ENCODE results near the gene APOLD1. TPM values are rescaled to one million over a fixed set of nuclear protein-coding genes. Genes with fewer than 3 reads are reported as not detected.

APOLD1 gene
- total and polyA plus RNA-seq, 2 of the 8 experiments (the other 6 are each of a cell fraction or from before 2014, with no cell fraction given): 0.12 to 0.71 TPM

GRCh38 chr12:12839873-12840579, 54.6 kb downstream of the APOLD1 start:
- H4K91ac ChIP-seq (replicated peaks; ENCODE audit: insufficient read length, low read length): no peak overlapping the region
- FAIRE-seq (no peak), DNase-seq (ENCODE audit: low read depth in 1 of 2, low spot score in 2 of 2) (no peak)
- H2AFZ ChIP-seq (ENCODE audit: low read length): no peak overlapping the region
- no peaks in the 10 kb centered on the region for H4K20me1 ChIP-seq (replicated peaks in 1 of 2; ENCODE audit: control insufficient read depth in 1 of 2, insufficient read depth in 2 of 2, low read length in 2 of 2)
- no peak overlapping the region for H3K27ac ChIP-seq (ENCODE audit: low read depth, low read length)
- H2AK5ac ChIP-seq (ENCODE audit: low read depth, low read length): no peak overlapping the region
- H3K9ac ChIP-seq (replicated peaks in 1 of 4; ENCODE audit: extremely low read depth in 1 of 4, low read depth in 3 of 4, low read length in 3 of 4): no peak overlapping the region
- no peak overlapping the region for H2BK20ac ChIP-seq (ENCODE audit: low read length)
- no peak overlapping the region for H2BK12ac ChIP-seq (ENCODE audit: low read depth, low read length)
- H3K56ac ChIP-seq (replicated peaks; ENCODE audit: insufficient read length, low read depth, low read length): no peak overlapping the region
- no peak overlapping the region for H4K5ac ChIP-seq (ENCODE audit: insufficient read length, low read depth, low read length)
- WGBS, 2 experiments (ENCODE audit: extremely low coverage in 1 of 2, insufficient coverage in 1 of 2, insufficient read length in 1 of 2, insufficient replicate concordance in 2 of 2, low coverage in 1 of 2, low lambda C conversion rate in 2 of 2, missing lambda C conversion rate in 1 of 2): 90% methylated on average over 5 of the region's 5 CpGs; no CpG with 5 or more reads in 1 of the 2 experiments
- no peak overlapping the region for H2BK5ac ChIP-seq (ENCODE audit: low read depth, low read length)
- TF ChIP-seq HDAC2 (IDR thresholded peaks at IDR 0.05; ENCODE audit: borderline replicate concordance in 1 of 2, low read depth in 2 of 2, low read length in 2 of 2) (no peak), EGR1 (IDR thresholded peaks at IDR 0.05; ENCODE audit: borderline replicate concordance, low read depth, low read length) (no peak), KDM4A (IDR thresholded peaks at IDR 0.05; ENCODE audit: low read depth, low read length, severe bottlenecking) (no peak), SIN3A (conservative IDR thresholded peaks at IDR 0.05 in 1 of 2, IDR thresholded peaks at IDR 0.05 in 1 of 2; ENCODE audit: low read depth in 1 of 2, low read length in 2 of 2) (no peak), YY1 (IDR thresholded peaks at IDR 0.05; ENCODE audit: low read depth, low read length) (no peak)
- H3K27me3 ChIP-seq (replicated peaks in 1 of 4; ENCODE audit: control insufficient read depth in 3 of 4, extremely low read depth in 1 of 4, insufficient read depth in 3 of 4, low read length in 3 of 4): no peaks in the 10 kb centered on the region
- no peak overlapping the region for H2BK15ac ChIP-seq (ENCODE audit: low read length)
- H3K79me1 ChIP-seq (ENCODE audit: low read depth, low read length): no peaks in the 10 kb centered on the region
- H3K23me2 ChIP-seq (ENCODE audit: low read depth, low read length): no peaks in the 10 kb centered on the region
- no peak overlapping the region for H3K18ac ChIP-seq (ENCODE audit: extremely low read depth, low read length)
- no peaks in the 10 kb centered on the region for H3K79me2 ChIP-seq (ENCODE audit: control insufficient read depth in 1 of 2, insufficient read depth in 2 of 2, low read length in 2 of 2)
- H3K23ac ChIP-seq (ENCODE audit: insufficient read length): no peak overlapping the region
- H4K8ac ChIP-seq (ENCODE audit: extremely low read depth, insufficient read depth, low read length): no peak overlapping the region
- ChIA-PET CTCF (ENCODE audit: partially characterized antibody) (interaction anchor here (3.8 kb wide), 1 partner anchor 11 kb away, joined by 30 read pairs; no protein-coding TSS in a partner anchor), POLR2A (ENCODE audit: partially characterized antibody) (no interaction called here)
- H3K4me1 ChIP-seq (replicated peaks in 1 of 4; ENCODE audit: control insufficient read depth in 3 of 4, insufficient read depth in 4 of 4, low read length in 3 of 4): peaks cover 0 to 2% (median 0%) of the 10 kb centered on the region in 4 experiments; a peak in 2 of 7 replicates
- no peaks in the 10 kb centered on the region for H3K9me3 ChIP-seq (ENCODE audit: insufficient read depth in 2 of 2, low read depth in 1 of 2, low read length in 1 of 2)
- H3K4me3 ChIP-seq (ENCODE audit: extremely low read depth in 1 of 4, insufficient read depth in 2 of 4, low read depth in 3 of 4, low read length in 4 of 4): no peak overlapping the region
- no peak overlapping the region for H3K14ac ChIP-seq (ENCODE audit: insufficient read length)
- H3K4ac ChIP-seq (replicated peaks; ENCODE audit: insufficient read length, low read depth, low read length): no peak overlapping the region
- H3K4me2 ChIP-seq (ENCODE audit: insufficient read depth in 1 of 2, low read depth in 2 of 2, low read length in 2 of 2): no peak overlapping the region
- peaks cover 2 to 8% (median 4%) of the 10 kb centered on the region in 4 experiments; a peak in 4 of 8 replicates for H3K36me3 ChIP-seq (ENCODE audit: control insufficient read depth in 2 of 4, insufficient read depth in 4 of 4, low read length in 3 of 4)
- no peak overlapping the region for H2BK120ac ChIP-seq (replicated peaks; ENCODE audit: low read depth, low read length)

All from H1 (cell line).